ENCODE measurements around the gene ZMAT5.

ZMAT5 gene

DNA sequence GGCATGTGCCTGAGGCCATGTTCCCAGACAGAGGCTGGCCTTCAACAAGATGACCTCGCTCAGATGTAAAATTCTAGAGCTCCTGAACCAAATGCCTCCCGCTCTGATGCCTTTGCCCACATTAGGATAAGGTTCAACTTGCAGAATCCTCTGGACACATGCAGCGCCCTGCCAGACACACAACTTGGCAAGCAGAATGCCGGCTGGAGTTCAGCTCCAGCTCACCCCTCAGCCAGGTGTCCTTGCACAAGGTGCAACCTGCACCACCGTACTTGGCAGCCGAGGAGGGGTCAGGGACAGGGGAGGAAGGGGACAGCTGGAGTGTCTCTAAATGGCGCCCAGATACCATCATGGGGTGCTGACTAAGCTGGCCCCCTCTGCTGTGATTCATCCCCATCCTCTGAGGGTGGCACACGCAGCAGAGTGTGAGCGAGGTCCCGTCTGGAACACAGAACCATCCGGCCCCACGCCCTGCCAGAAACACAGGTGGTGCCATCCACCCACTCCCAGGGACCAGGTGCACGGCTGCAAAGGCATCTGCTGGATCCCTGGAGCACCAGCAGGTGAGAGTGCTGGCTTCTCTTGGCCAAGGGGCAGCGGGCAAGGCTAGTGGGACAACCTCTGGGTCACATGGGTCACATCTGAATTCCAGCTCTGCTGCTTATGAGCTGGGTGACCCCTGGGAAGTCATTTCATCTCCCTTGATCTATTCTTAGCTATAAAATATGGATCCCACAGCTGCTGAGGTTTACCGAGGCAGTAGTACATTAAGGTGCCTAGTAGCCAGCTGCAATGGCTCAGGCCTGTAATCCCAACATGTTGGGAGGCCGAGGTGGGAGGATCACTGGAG, 12.8 kb downstream of the ZMAT5 start:
- DNase-seq (ENCODE audit: low read depth) = no peak

- DNase-seq (ENCODE audit: low read depth) = no peak
These were observed 15.1 kb downstream of the ZMAT5 start for GRCh38 chr22:29751669-29752068.

DNA sequence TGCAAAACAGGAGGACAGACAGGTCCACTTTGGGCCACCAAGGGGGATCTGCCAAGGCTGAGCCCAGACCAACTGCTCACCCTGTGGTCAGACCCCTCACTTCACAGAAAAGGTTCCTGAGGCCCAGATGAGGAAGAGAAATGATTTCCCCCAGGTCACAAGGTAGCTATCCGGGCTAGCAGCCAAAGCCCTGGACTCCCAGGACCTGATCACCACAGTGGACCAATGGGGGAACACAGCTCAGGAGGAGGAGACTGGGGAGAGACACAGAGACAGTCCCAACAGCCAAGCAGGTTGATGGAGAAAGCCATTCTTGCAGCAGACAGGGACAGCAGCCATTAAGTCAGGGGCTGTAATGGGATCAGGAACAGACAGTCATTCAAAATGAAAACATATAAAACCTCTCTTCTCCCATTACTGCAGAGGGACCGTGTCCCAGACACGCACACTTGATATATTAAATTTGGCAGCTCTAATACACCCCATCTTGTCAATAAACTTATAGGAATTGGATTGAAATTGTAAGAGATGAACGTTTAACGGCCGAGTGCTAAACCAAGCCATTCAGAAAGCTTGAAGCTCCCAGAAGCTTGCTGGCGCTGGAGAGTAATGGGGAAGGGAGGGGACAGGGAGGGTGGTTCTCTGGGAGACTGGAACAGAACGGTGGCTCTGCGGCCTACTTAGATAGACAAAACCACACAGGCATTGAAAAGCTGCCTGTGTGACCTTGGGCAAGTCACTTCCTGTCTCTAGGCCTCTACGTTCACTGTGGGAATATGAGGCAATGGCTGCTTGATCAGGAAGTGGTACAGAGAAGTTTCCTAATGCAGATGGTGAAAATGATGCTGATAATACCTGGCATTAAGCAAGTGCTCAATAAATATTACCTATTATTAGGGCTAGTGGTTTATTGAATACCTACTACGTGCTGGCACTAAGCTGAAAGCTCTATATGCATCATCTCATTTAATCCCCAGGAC, 16.0 kb downstream of the ZMAT5 start:
- no peak for DNase-seq (ENCODE audit: low read depth)

DNA sequence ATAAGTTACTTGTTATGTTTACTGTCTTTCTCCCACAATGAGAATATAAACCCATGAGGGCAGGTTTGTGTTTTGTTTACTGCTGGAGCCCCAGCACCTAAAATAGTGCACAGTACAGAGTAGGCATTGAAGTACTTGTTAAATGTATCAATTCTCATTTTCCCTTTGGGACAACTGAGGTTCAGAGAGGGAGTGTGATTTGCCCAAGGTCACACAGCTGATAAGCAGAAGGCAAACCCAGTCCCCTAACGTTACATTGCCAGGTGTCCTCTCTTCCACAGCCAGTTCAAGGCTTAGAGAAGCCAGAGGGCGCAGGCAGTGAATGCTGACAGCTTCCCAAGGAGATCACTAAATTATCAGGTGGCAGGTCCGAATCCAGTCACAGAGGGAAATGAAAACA, 16.8 kb downstream of the ZMAT5 start:
- DNase-seq (ENCODE audit: low read depth) = no peak

DNA sequence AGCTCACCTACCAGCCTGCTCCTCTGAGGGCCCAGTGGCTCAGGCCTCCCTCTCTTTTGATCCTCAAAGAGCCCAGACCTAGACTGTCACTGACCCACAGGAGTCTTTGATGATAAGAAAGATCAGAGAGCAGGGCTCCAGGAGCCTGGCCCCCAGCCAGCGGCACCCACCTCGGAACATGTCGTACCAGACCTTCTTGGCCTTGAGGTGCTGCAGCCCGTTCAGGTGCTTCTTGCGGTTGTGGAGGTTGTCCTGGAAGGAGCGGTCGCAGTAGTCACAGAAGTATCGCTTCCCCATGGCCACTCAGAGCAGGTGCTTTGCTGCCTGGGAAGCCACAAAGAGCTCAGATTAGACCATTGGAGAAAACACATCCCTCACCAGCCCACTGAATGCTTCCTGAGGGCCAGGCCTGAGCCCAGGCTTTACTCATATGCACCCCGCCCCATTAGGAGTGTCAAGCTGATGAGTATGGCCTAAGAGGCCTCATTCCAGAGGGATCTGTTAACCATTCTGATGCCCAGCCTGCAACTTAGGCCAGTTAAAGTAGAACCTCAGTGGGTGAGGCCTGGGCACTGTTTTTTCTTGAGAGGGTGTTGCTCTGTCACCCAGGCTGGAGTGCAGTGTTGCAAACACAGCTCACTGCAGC, 18.4 kb downstream of the ZMAT5 start:
- DNase-seq (ENCODE audit: low read depth) = no peak

GRCh38 chr22:29747832-29748231, 19.0 kb downstream of the ZMAT5 start:
- no peak for DNase-seq (ENCODE audit: low read depth)

- DNase-seq (ENCODE audit: low read depth) = no peak
These were observed 21.9 kb downstream of the ZMAT5 start for GRCh38 chr22:29744902-29745301.

DNA sequence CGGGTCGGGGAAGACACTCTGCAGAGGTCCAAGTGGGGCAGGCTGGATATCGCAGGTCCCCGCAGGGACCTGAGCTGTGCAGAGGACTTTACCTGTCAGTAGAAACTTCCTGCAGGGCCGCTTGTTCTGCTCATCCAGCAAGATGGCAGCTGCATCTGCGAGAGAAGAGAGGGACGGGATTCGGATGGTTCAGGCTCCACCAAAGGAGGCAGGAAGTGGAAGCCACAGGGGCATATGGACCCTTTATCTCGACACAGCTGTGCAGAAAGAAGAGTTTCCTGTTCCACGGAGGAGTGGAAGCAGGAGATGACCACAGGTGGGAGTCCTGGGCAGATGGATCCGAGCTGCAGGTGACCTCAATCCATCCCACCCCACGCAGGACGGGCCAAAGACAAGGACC, 24.5 kb downstream of the ZMAT5 start:
- DNase-seq (ENCODE audit: low read depth) = no peak

- no peak for DNase-seq (ENCODE audit: low read depth)
These were observed 24.9 kb downstream of the ZMAT5 start for GRCh38 chr22:29741926-29742325.

DNA sequence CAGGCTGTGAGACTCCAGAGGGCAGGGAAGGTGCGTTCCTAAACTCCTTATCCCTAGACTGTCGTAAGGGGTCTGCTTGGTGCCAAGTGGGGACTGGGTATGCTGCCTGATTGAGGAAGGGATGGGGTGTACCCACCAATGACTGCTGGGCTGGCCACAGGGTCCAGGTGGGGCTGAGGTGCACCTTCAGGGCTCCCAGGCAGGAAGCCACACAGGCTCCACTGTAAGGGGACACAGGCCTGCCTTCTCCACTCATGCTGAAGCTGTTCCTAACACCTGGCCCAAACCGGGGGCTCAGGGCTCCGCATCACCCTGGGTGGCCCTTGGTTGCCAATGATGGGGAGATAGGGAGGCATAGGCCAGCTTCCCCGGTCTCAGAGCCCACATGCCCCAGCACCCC, 26.6 kb downstream of the ZMAT5 start:
- no peak for DNase-seq (ENCODE audit: low read depth)

DNA sequence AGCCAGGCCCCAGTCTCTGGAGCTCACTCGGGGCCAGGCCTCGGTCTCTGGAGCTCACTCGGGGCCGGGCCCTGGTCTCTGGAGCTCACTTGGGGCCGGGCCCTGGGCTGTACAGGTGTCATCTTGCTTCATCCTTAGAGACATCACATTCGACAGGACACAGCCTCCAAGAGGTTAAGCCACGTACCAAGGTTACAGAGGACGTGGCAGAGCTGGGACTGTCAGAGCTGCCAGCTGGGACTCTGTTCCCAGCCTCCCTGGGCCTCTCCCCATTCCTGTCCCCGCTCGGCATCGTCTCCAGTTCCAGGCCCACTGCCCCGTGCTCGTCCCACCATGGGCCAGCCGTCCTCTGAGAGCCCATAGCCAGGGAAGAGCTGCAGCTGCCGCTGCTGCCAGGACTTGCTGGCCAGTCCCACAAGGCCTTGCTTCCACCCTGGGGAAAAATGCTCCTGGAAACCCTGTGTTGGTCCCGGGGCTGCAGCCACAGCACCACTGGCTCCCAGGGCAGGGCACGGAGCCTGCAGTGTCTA, 27.4 kb downstream of the ZMAT5 start:
- DNase-seq (ENCODE audit: low read depth) = no peak

- DNase-seq (ENCODE audit: low read depth) = no peak
These were observed 28.5 kb downstream of the ZMAT5 start for GRCh38 chr22:29738118-29738815.

- DNase-seq (ENCODE audit: low read depth) = no peak
These were observed 29.3 kb downstream of the ZMAT5 start for GRCh38 chr22:29737251-29738117.

DNA sequence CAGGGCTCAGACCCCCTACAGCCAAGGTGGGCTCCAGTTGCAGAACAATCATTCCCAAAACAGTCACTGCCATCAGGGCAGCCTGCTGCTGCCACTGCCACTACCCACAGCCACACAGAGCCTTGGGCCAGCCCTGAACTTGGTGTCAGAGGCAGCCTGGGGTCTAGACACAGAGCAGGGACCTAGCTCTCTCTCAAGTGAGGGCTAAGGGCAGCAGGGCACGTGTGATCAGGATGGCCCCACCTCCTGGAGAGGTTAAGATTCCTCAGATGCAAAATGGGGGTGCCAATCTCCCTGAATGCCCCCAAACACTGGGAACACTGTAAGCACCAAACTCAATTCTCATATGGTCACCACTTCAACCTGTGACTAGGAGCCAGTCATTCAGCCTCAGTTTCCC, 31.4 kb downstream of the ZMAT5 start:
- no peak for DNase-seq (ENCODE audit: low read depth)

DNA sequence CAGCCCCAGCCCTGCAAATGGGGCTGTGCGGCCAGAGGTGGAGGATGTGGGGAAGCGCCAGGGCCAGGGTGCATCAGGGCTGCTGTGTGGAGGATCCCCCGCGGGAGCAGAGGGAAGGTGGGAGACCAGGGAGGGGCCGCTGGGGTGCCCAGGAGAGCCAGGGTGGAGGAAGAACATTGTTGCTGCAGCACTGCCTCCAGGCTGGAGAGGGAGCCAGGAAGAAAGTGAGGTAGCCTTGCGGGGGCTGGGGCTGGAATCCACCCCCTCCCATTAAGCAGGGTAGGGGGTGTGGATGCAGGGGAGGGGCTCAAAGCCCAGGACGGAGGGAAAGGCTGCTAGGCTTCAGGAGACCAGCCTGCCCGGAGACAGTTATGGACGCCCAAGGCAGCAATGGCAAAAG, 32.0 kb downstream of the ZMAT5 start:
- DNase-seq (ENCODE audit: low read depth) = no peak

- no peak for DNase-seq (ENCODE audit: low read depth)
These were observed 32.4 kb downstream of the ZMAT5 start for GRCh38 chr22:29734406-29734805.

DNA sequence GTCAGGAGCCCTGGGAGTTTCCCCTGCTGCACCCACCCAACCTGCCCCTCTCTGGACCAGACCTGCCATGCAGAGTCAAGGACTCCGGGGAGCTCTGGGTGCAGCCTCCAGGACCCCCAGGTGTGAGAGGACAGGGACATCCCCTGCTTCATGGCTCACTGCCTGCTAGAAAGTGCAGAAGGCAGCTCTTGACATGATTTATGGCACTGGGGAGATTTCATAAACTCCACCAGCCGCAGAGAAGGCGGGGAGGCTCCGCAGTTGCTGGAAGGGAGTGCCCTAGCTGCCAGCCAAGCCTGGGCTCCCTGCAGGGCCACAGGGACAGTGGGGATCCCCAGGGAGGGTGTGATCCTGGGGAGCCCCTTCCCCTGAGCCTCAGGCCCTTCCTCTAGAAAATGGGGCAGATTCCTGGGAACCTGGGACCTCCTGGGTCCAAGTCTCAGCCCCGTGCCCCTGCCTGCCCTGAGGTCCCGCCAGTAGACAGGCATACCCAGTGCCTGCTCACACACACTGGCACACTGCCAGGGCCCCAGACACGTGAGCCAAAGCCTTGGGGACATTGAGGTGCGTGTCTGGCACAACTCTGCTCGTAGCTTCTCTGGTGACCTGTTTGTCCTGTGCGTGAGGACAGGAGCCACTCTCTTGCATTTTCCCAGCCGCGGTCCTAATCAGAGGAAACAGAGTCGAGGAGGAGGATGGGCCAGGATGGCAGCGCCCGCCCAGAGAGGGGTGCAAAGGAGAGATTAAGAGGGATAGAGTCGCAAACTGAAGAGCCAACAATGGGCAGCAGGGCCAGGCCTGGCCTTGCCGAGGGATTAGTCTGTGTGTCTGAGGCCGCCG, 33.2 kb downstream of the ZMAT5 start:
- no peak for DNase-seq (ENCODE audit: low read depth)

DNA sequence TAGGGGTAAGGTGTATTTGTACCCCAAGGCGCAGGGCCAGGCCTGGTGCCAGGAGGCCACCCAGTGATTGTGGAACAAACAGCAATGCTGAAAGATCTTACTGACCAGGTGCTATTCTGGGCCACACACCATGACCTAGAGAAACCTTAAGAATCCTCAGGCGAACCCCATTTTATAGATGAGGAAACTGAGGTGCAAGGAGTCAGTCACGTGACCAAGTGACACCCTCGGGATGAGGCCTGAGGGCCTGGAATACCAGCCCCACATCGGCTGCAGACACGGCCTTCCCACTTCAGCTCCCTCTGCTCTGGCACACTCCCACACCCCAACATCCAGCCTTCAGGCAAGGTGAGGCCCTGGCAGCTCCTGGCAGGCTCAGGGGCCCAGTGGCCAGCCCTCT, 33.9 kb downstream of the ZMAT5 start:
- DNase-seq (ENCODE audit: low read depth) = no peak

DNA sequence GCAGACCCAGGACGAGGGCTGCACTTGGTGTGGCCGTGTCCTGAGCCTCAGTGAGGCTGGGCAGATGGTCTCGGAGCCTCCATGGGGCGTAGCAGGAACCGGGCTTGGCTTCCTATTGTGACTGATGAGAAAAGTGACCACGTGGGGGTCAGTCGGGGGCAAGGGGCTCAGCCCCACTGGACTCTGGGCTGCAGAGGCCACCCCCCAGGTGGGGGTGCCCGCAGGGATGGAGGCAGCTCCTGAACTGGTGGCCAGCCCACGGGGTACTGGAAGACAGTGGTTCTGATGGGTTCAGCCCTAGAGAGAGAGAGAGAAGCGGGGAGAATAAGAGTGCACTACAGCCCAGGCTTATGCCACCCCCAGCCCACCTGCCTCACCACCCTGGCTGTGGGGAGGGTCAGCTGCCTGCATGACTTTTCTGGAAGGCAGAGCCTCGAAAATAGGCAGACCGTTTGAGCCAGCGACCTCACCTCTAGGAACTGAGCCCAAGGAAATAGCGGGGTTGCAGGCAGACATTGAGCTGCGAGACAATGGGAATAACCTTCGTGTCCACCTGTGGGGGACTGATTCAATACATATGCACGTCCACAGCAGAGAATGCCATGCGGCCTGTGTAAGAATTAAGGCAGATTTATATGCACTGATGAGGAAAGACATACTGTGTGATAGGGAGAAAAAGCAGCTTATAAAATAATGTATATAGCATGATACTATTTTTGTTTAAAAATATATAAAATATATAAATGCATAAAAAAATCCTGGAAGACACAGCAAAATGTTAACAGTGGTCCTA, 35.6 kb downstream of the ZMAT5 start:
- DNase-seq (ENCODE audit: low read depth) = no peak

All from activated gamma-delta T cell treated with anti-CD3 and anti-CD28 coated beads, Interleukin-2, amount 50 U/mL, for 16 hours (primary cell).